GM21526 (cell line): ENCODE data around the gene RAB40B.

ENCODE experiments used
- ATAC-seq: cut with Tn5 transposase; IDR thresholded peaks from one replicate; pipeline ENCODE4 v1.9.1; 2021; ENCODE audit warnings: moderate library complexity; ENCODE audit not compliant: unreplicated experiment, low FRiP score

RAB40B gene

DNA sequence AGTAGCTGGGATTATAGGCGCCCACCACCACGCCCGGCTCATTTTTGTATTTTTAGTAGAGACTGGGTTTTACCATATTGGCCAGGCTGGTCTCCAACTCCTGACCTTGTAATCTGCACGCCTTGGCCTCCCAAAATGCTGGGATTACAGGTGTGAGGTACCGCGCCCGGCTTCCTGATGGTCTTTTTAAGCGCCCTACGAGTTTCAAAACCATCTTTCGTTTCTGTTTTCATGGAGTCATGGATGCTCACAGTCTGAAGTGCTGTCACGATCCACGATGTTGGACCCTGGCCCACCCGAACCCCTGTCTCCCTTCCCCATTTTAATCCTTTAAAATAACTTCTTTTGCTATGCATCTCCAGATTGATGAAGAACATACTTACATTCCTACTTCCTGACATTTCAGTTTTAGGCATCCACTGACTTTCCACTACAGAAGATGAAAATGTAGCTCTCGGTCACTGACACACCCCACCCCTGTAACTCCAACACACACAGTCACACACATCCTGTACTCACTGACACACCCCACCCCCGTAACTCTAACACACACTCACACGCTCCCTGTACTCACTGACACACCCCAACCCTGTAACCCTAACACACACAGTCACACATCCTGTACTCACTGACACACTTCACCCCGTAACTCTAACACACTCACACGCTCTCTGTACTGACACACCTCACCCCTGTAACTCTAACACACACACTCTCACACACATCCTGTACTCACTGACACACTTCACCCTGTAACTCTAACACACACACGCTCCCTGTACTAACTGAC is 27.6 kb downstream of the RAB40B start:
- no peak for ATAC-seq

DNA sequence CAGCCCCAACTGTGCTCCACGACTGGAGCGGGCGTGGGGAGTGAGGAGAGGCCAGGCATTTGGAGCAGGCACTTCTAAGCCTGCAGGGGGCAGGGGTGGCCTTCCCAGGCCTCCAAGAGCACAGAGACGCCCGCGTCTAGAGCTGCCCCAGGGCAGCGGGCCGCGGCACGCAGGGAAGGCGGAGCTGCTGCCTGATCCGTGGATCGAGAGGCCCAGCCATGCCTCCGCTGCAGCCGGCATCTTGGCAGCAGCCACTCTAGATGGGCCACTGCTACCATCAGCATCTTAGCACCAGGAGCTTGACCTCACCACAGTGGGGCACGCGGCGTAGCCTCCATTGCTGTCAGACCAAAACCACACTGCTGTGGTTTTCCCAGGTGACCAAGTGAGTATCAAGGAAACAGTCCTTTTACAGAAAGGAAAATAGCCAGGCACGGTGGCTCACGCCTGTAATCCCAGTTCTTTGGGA is 29.8 kb downstream of the RAB40B start:
- ATAC-seq = no peak

DNA sequence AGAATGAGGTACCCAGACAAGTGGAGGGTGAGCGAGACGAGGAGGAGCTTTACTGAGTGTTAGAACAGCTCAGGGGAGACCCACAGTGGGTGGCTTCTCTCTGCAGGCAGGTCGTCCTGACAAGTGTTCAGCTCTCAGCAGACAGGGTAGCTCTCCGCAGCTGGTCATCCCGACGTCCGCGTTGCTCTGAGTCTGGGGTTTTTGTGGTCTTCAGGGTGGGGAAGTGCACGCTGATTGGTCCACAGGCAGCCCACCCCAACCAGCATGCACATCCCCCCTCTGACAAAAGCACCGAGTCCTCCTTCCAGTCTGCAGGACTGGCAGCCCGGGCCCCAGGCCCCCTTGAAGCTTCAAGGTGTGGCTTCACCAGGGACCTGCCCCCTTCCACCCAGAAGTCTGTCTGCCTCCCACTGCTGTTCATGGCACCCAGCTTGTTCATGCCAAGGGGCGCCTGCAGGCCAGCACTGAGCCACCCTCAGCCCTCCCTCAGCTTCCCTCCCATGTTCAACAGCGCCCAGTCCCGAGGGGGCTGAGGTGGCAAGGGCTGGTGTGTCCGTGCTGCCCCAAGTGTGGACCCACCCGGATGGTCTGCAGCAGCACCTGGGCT is 30.4 kb downstream of the RAB40B start:
- no peak for ATAC-seq

DNA sequence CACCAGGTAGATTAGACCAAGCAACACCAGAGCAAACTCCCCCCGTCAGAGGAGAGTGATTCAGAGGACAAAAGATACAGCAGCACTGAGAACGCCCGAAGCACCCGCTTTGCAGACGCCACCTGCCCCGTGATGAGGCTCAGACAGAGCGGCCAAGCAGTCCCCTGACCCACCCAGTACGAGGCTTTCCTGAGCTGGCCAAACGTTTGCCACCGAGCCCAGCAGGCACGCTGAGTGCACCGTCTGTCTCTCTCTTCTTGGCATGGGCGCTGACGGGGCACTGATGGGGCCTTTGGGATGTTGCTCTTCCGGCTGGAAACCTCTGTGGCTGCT is 30.9 kb downstream of the RAB40B start:
- ATAC-seq = no peak

DNA sequence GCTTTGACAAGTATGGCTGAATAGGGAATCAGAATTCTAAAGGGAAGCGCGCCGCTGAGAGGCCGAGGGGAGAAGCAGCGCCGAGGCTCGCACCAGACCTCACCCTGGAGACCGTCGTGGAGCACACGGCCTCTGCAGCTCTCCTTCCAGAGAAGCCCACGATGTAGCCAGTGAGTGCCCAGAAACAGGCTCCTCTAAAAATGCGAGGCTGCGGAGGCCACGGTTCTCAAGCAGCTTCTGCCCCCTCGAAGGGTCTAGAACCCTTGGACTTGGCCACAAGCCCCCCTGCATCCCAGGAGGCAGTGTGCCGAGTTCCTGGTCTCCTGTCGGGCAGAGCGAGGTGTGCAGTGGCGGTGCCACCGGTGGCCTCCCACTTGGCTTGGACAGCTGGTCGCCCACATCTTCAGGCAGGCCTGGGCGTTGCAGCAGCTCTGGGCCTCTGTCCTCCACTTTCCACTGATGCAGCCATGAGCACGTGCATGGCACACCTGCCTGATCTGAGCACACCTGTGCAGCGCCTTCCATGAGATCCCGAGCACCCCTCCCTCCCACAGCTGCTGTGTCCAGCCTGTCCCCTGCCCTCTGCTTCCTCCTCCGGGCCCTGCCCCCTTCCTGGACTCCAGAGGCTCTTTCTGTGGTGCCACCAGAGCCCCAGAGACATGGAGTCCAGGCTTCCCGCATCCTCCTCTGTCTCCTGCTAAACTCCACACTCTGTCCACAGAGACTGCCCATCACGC is 31.4 kb downstream of the RAB40B start:
- ATAC-seq = no peak

DNA sequence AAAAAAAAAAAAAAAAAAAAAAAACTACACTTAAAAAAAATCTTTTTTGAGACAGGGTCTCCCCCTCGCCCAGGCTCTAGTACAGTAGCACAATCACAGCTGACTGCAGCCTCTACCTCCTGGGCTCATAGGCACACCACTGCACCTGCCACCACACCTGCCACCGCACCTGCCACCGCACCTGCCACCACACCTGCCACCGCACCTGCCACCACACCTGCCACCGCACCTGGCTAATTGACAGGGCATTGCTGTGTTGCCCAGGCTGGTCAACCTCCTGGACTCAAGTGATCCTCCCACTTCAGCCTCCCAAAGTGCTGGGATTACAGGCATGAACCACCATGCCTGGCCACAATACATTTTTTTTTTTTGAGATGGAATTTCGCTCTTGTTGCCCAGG is 32.6 kb downstream of the RAB40B start:
- no peak for ATAC-seq

DNA sequence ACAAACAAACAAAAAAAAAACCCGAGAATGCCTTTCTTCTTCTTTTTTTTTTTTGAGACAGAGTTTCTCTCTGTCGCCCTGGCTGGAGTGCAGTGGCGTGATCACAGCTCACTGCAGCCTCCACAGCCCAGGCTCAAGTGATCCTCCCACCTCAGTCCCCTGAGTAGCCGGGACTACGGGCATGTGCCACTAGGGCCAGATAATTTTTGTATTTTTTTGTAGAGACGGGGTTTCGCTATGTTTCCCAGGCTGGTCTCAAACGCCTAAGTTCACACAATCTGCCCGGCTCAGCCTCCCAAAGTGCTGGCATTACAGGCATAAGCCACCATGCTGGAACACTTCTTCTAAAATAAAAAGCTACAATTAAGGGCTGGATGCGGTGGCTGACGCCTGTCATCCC is 33.3 kb downstream of the RAB40B start:
- no peak for ATAC-seq

DNA sequence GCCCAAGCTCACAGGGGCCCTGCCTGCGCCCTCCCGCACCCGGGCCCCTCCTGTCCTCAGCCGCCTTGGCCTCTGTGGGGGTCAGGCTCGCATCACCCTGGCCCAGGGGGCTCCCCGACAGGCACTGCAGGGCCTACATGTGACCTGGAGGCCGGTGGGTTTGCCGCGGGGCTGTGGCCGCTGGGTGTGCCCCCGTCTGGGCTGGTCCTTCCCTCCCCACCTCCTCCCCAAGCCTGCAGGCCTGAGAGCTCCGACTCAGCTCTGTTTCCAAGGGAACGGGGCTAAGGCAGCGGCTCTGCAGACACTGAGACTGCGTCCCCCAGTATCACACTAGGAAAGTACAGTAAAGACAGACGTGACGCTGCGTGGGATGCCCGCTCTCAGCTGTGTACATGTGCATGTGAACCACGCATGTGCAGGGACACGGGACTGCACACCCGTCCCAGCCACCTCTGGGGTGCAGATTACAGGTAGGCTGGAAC is 33.8 kb downstream of the RAB40B start:
- ATAC-seq = no peak

DNA sequence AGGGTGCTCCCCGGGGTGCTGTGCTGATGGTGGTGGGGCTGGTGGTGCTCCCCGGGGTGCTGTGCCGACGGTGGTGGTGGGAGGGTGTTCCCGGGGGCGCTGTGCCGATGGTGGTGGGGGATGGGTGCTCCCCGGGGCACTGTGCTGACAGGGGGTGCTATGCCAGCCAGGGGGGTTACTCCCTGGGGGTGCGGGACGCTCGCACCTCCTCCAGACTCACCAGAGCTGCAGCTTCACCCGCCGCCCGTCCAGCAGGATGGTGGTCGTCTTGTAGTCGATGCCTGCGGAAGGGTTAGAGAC is 34.3 kb downstream of the RAB40B start:
- no peak for ATAC-seq

DNA sequence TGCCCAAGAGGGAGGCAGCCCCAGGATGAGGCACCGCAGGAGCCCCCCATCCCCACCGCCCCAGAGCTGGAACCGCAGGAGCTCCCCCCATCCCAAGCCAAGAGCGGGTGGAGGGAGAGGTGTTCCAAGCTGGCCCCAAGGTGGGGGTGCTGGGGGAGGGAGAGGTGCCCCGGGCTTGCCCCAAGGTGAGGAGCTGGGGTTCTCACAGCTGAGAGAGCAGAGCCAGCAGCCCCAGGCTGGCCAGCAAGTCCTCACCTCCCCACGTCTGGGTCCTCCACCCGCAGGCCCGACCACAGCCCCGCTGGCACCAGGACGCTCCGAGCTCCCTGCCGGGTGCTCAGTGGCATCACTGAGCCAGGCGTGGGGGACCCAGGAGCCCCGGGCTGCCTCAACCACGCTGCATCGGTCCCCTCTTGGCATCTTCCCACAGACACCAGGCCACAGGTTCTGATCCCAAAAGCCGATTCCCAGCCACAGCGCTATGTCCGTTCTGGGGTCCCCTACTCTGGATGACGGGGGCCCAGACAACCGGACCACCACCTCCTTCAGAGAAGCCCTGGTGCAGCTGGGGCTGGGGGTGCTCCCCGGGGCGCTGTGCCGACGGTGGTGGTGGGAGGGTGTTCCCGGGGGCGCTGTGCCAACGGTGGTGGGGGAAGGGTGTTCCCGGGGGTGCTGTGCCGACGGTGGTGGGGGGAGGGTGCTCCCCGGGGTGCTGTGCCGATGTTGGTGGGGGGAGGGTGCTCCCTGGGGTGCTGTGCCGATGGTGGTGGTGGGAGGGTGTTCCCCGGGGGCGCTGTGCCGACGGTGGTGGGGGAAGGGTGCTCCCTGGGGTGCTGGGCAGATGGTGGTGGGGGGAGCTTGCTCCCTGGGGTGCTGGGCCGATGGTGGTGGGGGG is 34.9 kb downstream of the RAB40B start:
- no peak for ATAC-seq

DNA sequence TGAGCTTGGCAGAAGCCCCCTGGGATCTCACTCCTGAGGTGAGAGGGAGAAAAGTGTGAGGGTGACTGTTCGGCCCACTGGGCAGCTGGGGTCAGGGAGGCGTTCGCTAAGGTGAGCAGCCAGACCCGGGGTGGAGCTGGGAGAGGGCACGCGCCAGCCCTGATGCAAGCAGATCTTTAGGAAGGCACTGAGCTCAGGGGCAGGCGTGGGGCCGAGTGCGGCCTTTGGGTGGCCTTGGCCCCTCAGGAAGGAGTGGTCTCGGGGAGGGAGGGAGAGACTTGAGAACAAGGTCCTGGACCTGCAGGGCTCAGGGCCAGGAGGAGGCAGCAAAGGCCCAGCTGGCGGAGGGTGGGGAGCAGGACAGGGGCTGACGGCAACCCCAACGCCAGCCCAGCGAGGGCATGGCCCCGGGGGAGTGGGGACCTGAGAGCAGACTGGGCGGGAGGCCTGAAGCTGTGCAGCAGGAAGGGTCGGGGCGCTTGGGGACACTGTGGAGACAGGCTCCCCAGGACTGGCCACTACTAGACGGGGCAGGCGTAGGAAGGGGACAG is 35.7 kb downstream of the RAB40B start:
- ATAC-seq = no peak

DNA sequence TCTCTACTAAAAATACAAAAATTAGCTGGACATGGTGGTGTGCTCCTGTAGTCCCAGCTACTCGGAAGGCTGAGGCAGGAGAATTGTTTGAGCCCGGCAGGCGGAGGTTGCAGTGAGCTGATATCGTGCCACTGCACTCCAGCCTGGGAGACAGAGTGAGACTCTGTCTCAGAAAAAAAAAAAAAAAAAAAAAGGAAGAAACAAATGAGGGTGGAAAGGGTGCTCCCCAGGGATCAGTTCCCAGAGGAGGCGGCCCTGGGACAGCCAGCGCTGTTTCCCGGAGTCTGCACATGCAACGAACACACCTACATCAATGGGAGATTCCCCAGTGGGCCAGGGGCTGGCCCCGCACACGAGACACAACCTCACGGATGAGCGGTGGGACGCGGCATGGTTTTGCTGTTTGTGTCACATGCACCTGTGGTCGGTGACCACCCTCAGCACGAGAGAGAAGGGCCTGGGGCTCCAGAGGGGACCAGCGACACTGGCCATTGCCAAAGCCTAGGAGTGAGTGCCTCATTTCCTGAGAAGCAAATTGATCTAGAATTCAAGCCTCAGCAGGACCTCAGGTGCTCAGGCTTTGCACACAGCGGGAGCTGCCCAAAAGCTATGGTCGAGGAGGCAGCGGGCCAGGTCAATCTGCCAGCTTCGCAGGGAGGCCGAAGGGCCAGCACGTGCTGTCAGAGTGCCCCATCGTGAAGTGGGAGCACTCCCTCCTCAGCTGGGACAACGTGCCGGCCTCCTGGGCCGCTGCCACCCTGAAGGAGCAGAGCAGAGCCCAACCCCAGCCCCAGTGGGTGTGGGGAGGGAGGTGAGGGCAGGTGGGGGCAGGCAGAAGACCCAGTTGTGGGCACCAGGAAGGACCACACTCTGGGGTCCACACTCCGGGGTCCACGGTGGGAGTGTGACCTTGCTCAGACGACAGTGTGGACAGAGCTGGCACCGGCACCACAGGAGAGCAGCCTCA is 36.5 kb downstream of the RAB40B start:
- ATAC-seq = no peak

DNA sequence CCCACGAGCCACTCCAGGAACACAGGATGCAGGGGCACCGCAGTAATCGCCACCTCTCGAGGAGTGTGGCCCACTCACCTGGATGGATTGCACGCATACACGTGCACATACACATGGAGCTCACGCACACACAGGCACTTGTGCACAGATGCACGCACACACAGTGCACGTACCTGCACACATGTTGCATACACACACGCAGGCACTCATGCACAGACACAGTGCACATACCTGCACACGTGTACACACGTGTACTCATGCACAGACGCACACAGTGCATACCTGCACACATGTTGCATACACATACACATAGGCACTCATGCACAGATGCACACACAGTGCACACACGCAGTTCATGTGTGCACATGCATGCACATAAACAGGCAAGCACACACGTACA is 38.6 kb downstream of the RAB40B start:
- no peak for ATAC-seq

DNA sequence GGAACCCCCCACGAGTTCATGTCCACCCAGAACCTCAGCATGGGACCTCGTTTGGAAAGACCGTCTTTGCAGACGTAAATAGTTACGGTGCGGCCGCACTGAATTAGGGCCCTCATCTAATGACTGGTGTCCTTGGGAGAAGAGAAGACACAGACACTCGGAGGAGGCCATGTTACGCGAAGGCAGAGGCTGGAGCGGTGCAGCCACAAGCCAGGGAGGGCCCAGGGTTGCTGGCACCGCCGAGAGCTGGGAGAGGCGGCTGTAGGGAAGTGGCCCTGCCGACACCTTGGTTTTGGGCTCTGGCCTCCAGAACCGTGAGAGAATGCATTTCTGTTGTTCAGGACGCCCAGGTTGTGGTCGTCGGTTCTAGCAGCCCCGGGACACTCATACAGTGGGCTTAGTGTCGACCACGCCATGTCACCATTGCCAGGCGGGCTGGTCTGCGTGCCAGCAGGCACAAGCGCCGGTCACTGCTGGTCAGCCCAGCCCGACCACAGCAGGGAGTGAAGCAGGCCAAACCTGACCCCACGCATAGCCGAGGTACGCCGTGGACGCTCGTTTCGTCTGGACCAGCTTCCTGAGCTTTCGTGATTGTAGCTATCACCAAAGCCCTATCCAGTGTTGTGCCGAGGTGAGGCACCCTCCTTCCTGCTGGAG is 39.6 kb downstream of the RAB40B start:
- no peak for ATAC-seq

DNA sequence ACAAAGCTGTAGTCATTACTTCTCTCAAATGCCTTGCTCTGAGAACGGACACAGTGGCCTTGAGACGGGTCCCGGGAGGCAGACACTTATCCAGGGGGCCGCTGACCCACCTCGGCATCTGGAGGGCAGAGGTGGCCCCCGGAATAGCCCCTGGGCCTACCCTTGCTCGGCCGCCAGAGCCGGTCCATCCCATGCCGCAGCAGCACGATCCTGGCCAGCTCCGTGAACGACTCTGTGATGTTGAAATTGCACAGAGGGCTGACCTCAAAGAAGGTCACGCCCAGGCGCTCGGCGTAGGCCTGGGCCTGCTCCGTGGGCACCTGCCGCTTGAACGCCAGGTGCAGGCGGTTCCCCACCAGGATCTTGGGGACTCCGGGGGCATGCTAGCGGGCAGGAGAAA is 40.2 kb downstream of the RAB40B start:
- ATAC-seq = no peak

DNA sequence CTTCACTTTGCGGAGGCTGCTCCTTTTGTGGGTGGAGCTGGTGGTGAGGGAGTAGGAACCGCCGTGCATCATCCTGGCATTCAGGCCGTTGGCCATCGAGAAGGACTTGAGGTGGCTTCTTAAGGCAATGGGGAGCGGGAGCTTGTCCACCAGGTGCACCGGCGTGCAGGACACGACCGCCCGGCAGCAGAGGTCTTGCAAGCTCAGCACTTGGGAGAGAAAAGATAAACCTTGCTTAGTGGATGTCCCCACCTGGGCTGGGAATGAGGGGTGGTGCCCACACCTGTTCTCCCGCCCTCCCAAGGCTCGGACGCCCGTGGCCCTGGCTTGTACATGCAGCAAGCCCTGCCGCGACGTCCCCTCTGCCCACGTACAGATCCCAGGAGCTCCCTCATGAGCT is 40.6 kb downstream of the RAB40B start:
- no peak for ATAC-seq

DNA sequence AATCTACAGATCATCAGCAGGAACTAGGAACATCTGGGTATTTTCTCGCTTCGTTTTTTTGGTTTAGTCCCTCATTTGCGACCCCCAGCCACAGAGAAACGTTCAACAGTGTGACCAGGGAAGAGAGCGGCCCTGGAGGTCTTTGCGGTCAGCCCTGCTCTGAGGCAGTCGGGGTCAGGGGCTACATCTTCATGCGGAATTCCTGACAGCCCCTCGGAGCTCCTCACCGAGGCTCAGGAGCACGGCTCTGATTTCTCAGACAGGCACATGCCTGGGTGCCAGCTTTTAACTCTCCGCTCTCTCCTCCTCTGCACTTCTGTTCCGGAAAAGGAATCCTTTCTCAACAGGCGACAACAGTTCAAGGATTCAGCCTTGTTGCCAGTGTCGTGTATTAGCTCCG is 42.2 kb downstream of the RAB40B start:
- ATAC-seq = no peak

DNA sequence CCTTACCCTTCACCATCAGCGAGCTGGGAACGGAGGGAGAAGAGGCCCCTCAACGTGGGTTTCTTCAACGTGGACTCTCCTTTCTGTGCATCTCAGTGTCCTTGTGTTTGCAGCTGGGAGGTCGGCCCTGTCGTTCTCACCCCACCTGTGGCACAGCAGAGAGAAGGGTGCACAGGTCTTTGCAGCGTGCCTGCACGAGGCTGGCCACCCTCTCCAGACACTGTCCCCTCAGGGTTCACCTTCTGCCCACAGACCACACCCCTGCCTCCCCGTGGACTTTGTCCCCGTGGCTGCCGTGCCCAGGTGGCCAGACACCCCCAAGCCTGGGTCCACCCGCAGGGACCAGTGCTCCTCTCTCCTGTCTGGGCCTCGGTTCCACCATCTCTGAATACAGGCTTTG is 43.0 kb downstream of the RAB40B start:
- no peak for ATAC-seq

DNA sequence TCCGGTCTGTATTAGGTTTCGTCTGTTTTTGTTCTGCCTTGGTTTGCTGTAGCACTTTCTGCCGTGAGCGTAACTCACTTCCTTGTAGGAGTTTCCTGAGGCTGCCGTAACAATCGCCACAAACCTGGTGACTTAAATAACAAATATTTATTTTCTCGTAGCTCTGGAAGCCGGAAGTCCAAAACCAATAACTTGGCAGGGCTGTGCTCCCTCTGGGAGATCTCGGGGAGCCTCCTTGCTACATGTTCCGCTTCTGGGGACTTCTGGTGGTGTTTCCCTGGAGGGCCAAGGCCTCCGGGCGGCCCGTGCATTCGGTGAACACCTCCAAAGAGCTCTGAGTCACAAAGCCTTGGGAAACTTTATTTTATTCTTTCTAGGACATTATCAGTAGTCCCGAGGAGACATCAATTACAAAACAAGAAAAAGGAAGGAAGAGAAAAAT is 43.4 kb downstream of the RAB40B start:
- ATAC-seq = no peak
